Measurements from ENCODE around the gene TESMIN.

Gene TESMIN

GRCh38 chr11:68714060-68714856 lies 37.1 kb downstream of the TESMIN start:
- POLR2A ChIA-PET = no interaction called here
- no peak for DNase-seq
- Histone ChIP-seq H3K27me3 (replicated peaks in 2 of 5; ENCODE audit: control insufficient read depth in 4 of 5, insufficient read depth in 5 of 5, low read length in 4 of 5) (no peaks in the 10 kb centered on the region), H3K4me1 (ENCODE audit: control extremely low read depth in 1 of 4, control insufficient read depth in 4 of 4, insufficient read depth in 4 of 4, low read length in 3 of 4) (no peaks in the 10 kb centered on the region), H3K36me3 (ENCODE audit: control insufficient read depth in 4 of 4, insufficient read depth in 4 of 4, low read length in 3 of 4) (peaks cover 0 to 14% (median 5%) of the 10 kb centered on the region in 4 experiments), H3K4me3 (ENCODE audit: control insufficient read depth in 1 of 7, extremely low read depth in 1 of 7, insufficient read depth in 4 of 7, low read depth in 2 of 7, low read length in 6 of 7) (no peak overlapping the region), H3K27ac (ENCODE audit: insufficient read depth in 1 of 2, low read depth in 1 of 2, low read length in 2 of 2, poor library complexity in 1 of 2, severe bottlenecking in 2 of 2) (no peak overlapping the region), H3K9me3 (ENCODE audit: control extremely low read depth in 1 of 5, control insufficient read depth in 4 of 5, insufficient read depth in 2 of 5, low read depth in 1 of 5, low read length in 4 of 5) (peaks cover 0 to 4% (median 0%) of the 10 kb centered on the region in 5 experiments)
- CTCF ChIA-PET = interaction anchor here (0.6 kb wide), 1 partner anchor 94 kb away, joined by 4 read pairs; no protein-coding TSS in a partner anchor
- whole genome bisulfite sequencing (ENCODE audit: insufficient coverage) = 95% methylated on average over 20 of the region's 23 CpGs

- WGBS (ENCODE audit: insufficient coverage) = 98% methylated on average over 7 of the region's 8 CpGs
Observed at GRCh38 chr11:68711114-68711513, 40.2 kb downstream of the TESMIN start.

GRCh38 chr11:68710409-68710808 lies 40.9 kb downstream of the TESMIN start:
- H3K27me3 ChIP-seq (replicated peaks in 2 of 5; ENCODE audit: control insufficient read depth in 4 of 5, insufficient read depth in 5 of 5, low read length in 4 of 5) = no peaks in the 10 kb centered on the region
- ChIA-PET POLR2A (no interaction called here), CTCF (no interaction called here)
- no peak for DNase-seq
- H3K27ac ChIP-seq (ENCODE audit: insufficient read depth in 1 of 2, low read depth in 1 of 2, low read length in 2 of 2, poor library complexity in 1 of 2, severe bottlenecking in 2 of 2) = no peak overlapping the region
- WGBS (ENCODE audit: insufficient coverage) = 97% methylated on average over 10 of the region's 11 CpGs
- H3K9me3 ChIP-seq (ENCODE audit: control extremely low read depth in 1 of 5, control insufficient read depth in 4 of 5, insufficient read depth in 2 of 5, low read depth in 1 of 5, low read length in 4 of 5) = no peaks in the 10 kb centered on the region
- H3K36me3 ChIP-seq (ENCODE audit: control insufficient read depth in 4 of 4, insufficient read depth in 4 of 4, low read length in 3 of 4) = peaks cover 0 to 11% (median 5%) of the 10 kb centered on the region in 4 experiments
- H3K4me1 ChIP-seq (ENCODE audit: control extremely low read depth in 1 of 4, control insufficient read depth in 4 of 4, insufficient read depth in 4 of 4, low read length in 3 of 4) = peaks cover 0 to 8% (median 3%) of the 10 kb centered on the region in 4 experiments
- H3K4me3 ChIP-seq (ENCODE audit: control insufficient read depth in 1 of 7, extremely low read depth in 1 of 7, insufficient read depth in 4 of 7, low read depth in 2 of 7, low read length in 6 of 7) = no peak overlapping the region

More at GRCh38 chr11:68711114-68711513, 40.2 kb downstream of the TESMIN start:
- peaks cover 0 to 11% (median 5%) of the 10 kb centered on the region in 4 experiments for H3K36me3 ChIP-seq (ENCODE audit: control insufficient read depth in 4 of 4, insufficient read depth in 4 of 4, low read length in 3 of 4)
- POLR2A ChIA-PET = no interaction called here
- no peak overlapping the region for H3K27ac ChIP-seq (ENCODE audit: insufficient read depth in 1 of 2, low read depth in 1 of 2, low read length in 2 of 2, poor library complexity in 1 of 2, severe bottlenecking in 2 of 2)
- peaks cover 0 to 2% (median 0%) of the 10 kb centered on the region in 5 experiments for H3K9me3 ChIP-seq (ENCODE audit: control extremely low read depth in 1 of 5, control insufficient read depth in 4 of 5, insufficient read depth in 2 of 5, low read depth in 1 of 5, low read length in 4 of 5)
- peaks cover 0 to 8% (median 3%) of the 10 kb centered on the region in 4 experiments for H3K4me1 ChIP-seq (ENCODE audit: control extremely low read depth in 1 of 4, control insufficient read depth in 4 of 4, insufficient read depth in 4 of 4, low read length in 3 of 4)
- H3K27me3 ChIP-seq (replicated peaks in 2 of 5; ENCODE audit: control insufficient read depth in 4 of 5, insufficient read depth in 5 of 5, low read length in 4 of 5) = no peaks in the 10 kb centered on the region
- no peak overlapping the region for H3K4me3 ChIP-seq (ENCODE audit: control insufficient read depth in 1 of 7, extremely low read depth in 1 of 7, insufficient read depth in 4 of 7, low read depth in 2 of 7, low read length in 6 of 7)
- DNase-seq = no peak
- CTCF ChIA-PET = no interaction called here

DNA sequence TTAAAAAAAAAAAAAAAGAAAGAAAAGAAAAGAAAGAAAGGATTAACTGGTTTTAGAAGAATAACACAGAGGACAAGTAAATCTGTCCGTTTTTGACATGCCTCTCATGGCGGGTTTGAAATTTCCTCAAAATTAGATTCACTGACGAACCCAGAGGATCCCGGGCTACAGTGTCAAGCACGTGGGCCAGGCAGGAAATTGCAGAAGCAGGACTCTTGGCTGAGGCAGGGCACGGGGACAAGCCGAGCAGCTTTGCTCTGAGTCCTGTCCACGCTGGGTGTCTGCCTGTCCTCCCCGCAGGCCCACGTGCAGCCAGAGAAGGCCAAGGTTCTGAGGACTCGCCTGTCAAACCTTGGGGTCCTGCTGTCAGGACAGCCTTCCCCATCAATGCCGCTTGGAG lies 42.3 kb downstream of the TESMIN start:
- Histone ChIP-seq H3K4me3 (ENCODE audit: control insufficient read depth in 1 of 7, extremely low read depth in 1 of 7, insufficient read depth in 4 of 7, low read depth in 2 of 7, low read length in 6 of 7) (no peak overlapping the region), H3K27ac (ENCODE audit: insufficient read depth in 1 of 2, low read depth in 1 of 2, low read length in 2 of 2, poor library complexity in 1 of 2, severe bottlenecking in 2 of 2) (no peak overlapping the region), H3K27me3 (replicated peaks in 2 of 5; ENCODE audit: control insufficient read depth in 4 of 5, insufficient read depth in 5 of 5, low read length in 4 of 5) (no peaks in the 10 kb centered on the region), H3K36me3 (ENCODE audit: control insufficient read depth in 4 of 4, insufficient read depth in 4 of 4, low read length in 3 of 4) (peaks cover 0 to 6% (median 3%) of the 10 kb centered on the region in 4 experiments), H3K9me3 (ENCODE audit: control extremely low read depth in 1 of 5, control insufficient read depth in 4 of 5, insufficient read depth in 2 of 5, low read depth in 1 of 5, low read length in 4 of 5) (no peaks in the 10 kb centered on the region), H3K4me1 (ENCODE audit: control extremely low read depth in 1 of 4, control insufficient read depth in 4 of 4, insufficient read depth in 4 of 4, low read length in 3 of 4) (peaks cover 0 to 8% (median 3%) of the 10 kb centered on the region in 4 experiments)
- ChIA-PET CTCF (no interaction called here), POLR2A (no interaction called here)
- WGBS (ENCODE audit: insufficient coverage) = 98% methylated on average over 12 of the region's 12 CpGs
- no peak for DNase-seq

GRCh38 chr11:68707527-68707926 lies 43.8 kb downstream of the TESMIN start:
- DNase-seq = no peak
- CTCF ChIA-PET = no interaction called here
- peaks cover 0 to 4% (median 2%) of the 10 kb centered on the region in 4 experiments for H3K36me3 ChIP-seq (ENCODE audit: control insufficient read depth in 4 of 4, insufficient read depth in 4 of 4, low read length in 3 of 4)
- no peaks in the 10 kb centered on the region for H3K9me3 ChIP-seq (ENCODE audit: control extremely low read depth in 1 of 5, control insufficient read depth in 4 of 5, insufficient read depth in 2 of 5, low read depth in 1 of 5, low read length in 4 of 5)
- no peaks in the 10 kb centered on the region for H3K27me3 ChIP-seq (replicated peaks in 2 of 5; ENCODE audit: control insufficient read depth in 4 of 5, insufficient read depth in 5 of 5, low read length in 4 of 5)
- POLR2A ChIA-PET = interaction anchor here (0.6 kb wide), 1 partner anchor 42 kb away, joined by 3 read pairs; no protein-coding TSS in a partner anchor
- H3K27ac ChIP-seq (ENCODE audit: insufficient read depth in 1 of 2, low read depth in 1 of 2, low read length in 2 of 2, poor library complexity in 1 of 2, severe bottlenecking in 2 of 2) = no peak overlapping the region
- WGBS (ENCODE audit: insufficient coverage) = 88% methylated on average over 2 of the region's 7 CpGs
- no peak overlapping the region for H3K4me3 ChIP-seq (ENCODE audit: control insufficient read depth in 1 of 7, extremely low read depth in 1 of 7, insufficient read depth in 4 of 7, low read depth in 2 of 7, low read length in 6 of 7)
- H3K4me1 ChIP-seq (ENCODE audit: control extremely low read depth in 1 of 4, control insufficient read depth in 4 of 4, insufficient read depth in 4 of 4, low read length in 3 of 4) = peaks cover 0 to 8% (median 3%) of the 10 kb centered on the region in 4 experiments

- H3K27ac ChIP-seq (ENCODE audit: insufficient read depth in 1 of 2, low read depth in 1 of 2, low read length in 2 of 2, poor library complexity in 1 of 2, severe bottlenecking in 2 of 2) = no peak overlapping the region
- 90% methylated on average over 16 of the region's 16 CpGs for WGBS (ENCODE audit: insufficient coverage)
- H3K4me3 ChIP-seq (ENCODE audit: control insufficient read depth in 1 of 7, extremely low read depth in 1 of 7, insufficient read depth in 4 of 7, low read depth in 2 of 7, low read length in 6 of 7) = no peak overlapping the region
- no peak for DNase-seq
- H3K27me3 ChIP-seq (replicated peaks in 2 of 5; ENCODE audit: control insufficient read depth in 4 of 5, insufficient read depth in 5 of 5, low read length in 4 of 5) = no peaks in the 10 kb centered on the region
- POLR2A ChIA-PET = interaction anchor here (0.9 kb wide), 1 partner anchor 14 kb away, joined by 4 read pairs; no protein-coding TSS in a partner anchor
- H3K36me3 ChIP-seq (ENCODE audit: control insufficient read depth in 4 of 4, insufficient read depth in 4 of 4, low read length in 3 of 4) = peaks cover 0 to 4% (median 2%) of the 10 kb centered on the region in 4 experiments
- no peaks in the 10 kb centered on the region for H3K9me3 ChIP-seq (ENCODE audit: control extremely low read depth in 1 of 5, control insufficient read depth in 4 of 5, insufficient read depth in 2 of 5, low read depth in 1 of 5, low read length in 4 of 5)
- CTCF ChIA-PET = no interaction called here
- H3K4me1 ChIP-seq (ENCODE audit: control extremely low read depth in 1 of 4, control insufficient read depth in 4 of 4, insufficient read depth in 4 of 4, low read length in 3 of 4) = peaks cover 0 to 8% (median 3%) of the 10 kb centered on the region in 4 experiments
Observed at GRCh38 chr11:68704887-68705286, 46.4 kb downstream of the TESMIN start.

DNA sequence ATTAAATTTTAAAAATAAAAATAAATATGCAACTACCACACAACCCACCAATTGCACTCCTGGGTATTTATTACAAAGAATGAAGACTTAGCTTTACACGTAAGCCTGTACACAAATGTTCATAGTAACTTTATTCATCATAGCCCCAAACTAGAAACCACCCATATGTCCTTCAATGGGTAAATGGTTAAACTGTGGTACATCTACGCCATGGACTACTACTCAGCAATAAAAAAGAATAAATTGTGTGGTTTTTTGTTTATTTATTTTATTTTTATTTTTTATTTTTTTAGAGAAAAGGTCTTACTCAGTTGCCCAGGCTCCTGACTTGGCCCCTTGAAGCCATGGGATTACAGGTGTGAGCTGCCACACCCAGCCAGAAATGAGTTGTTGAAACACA lies 52.3 kb downstream of the TESMIN start:
- Histone ChIP-seq H3K4me1 (ENCODE audit: control extremely low read depth in 1 of 4, control insufficient read depth in 4 of 4, insufficient read depth in 4 of 4, low read length in 3 of 4) (no peaks in the 10 kb centered on the region), H3K4me3 (ENCODE audit: control insufficient read depth in 1 of 7, extremely low read depth in 1 of 7, insufficient read depth in 4 of 7, low read depth in 2 of 7, low read length in 6 of 7) (no peak overlapping the region), H3K27ac (ENCODE audit: insufficient read depth in 1 of 2, low read depth in 1 of 2, low read length in 2 of 2, poor library complexity in 1 of 2, severe bottlenecking in 2 of 2) (no peak overlapping the region), H3K36me3 (ENCODE audit: control insufficient read depth in 4 of 4, insufficient read depth in 4 of 4, low read length in 3 of 4) (no peaks in the 10 kb centered on the region), H3K27me3 (replicated peaks in 2 of 5; ENCODE audit: control insufficient read depth in 4 of 5, insufficient read depth in 5 of 5, low read length in 4 of 5) (no peaks in the 10 kb centered on the region), H3K9me3 (ENCODE audit: control extremely low read depth in 1 of 5, control insufficient read depth in 4 of 5, insufficient read depth in 2 of 5, low read depth in 1 of 5, low read length in 4 of 5) (peaks cover 0 to 15% (median 4%) of the 10 kb centered on the region in 5 experiments)
- ChIA-PET CTCF (no interaction called here), POLR2A (no interaction called here)
- no CpG with 5 or more reads among the region's 2 CpGs for WGBS (ENCODE audit: insufficient coverage)
- no peak for DNase-seq

Data from common myeloid progenitor, CD34-positive (primary cell).